ENCODE results near the gene LRRC28.

- TF ChIP-seq POLR2AphosphoS5 (IDR thresholded peaks at IDR 0.05; ENCODE audit: low read depth, low read length) (no peak), POLR2A (IDR thresholded peaks at IDR 0.05; ENCODE audit: low read depth, low read length) (no peak)
These were observed 148.3 kb downstream of the LRRC28 start for GRCh38 chr15:99399618-99400017.
